OCI-LY3 (cell line): ENCODE data around the gene C10orf95.

Source experiments
- H2AFZ ChIP-seq: fragments of 200-600, 300-600 bp; shearing (Covaris generic); 2 replicates; pipeline ENCODE4 v1.6.0; 2014; ENCODE audit warnings: antibody characterized with exemption, low read depth, low read length
- H3K27ac ChIP-seq: fragments of 200-600, 300-600 bp; sonication (generic); 2 replicates; pipeline ENCODE4 v1.5.1; 2014; ENCODE audit warnings: mild to moderate bottlenecking, low read length, moderate library complexity, mixed read lengths
- H3K27me3 ChIP-seq: fragments of 200-600, 300-600 bp; sonication (generic); 2 replicates; pipeline ENCODE4 v1.6.1; 2014; ENCODE audit warnings: low read depth, low read length, mixed read lengths
- H3K36me3 ChIP-seq: fragments of 200-600, 300-600 bp; sonication (generic); replicated peaks from 2 replicates; pipeline ENCODE3; 2014; ENCODE audit warnings: low read depth, low read length, mixed read lengths
- H3K4me1 ChIP-seq: fragments of 300-600, 200-600 bp; sonication (generic); 2 replicates; pipeline ENCODE4 v1.6.1; 2014; ENCODE audit warnings: low read length, mixed read lengths
- H3K4me2 ChIP-seq: fragments of 200-600, 300-600 bp; sonication (generic); 2 replicates; pipeline ENCODE4 v1.6.1; 2014; ENCODE audit warnings: low read length, mixed read lengths
- H3K4me3 ChIP-seq: fragments of 300-600, 200-600 bp; sonication (generic); 2 replicates; pipeline ENCODE4 v1.5.1; 2014; ENCODE audit warnings: antibody characterized with exemption, mild to moderate bottlenecking, low read length, moderate library complexity
- H3K79me2 ChIP-seq: fragments of 300-600, 200-600 bp; shearing (Covaris generic); 2 replicates; pipeline ENCODE4 v1.6.1; 2014; ENCODE audit warnings: mild to moderate bottlenecking, low read length, mixed read lengths
- H3K9ac ChIP-seq: fragments of 300-600, 200-600 bp; shearing (Covaris generic); 2 replicates; pipeline ENCODE4 v1.6.0; 2014; ENCODE audit warnings: mild to moderate bottlenecking, low read length, moderate library complexity
- H3K9me3 ChIP-seq: fragments of 200-600, 300-600 bp; shearing (Covaris generic); 2 replicates; pipeline ENCODE4 v1.6.1; 2014; ENCODE audit warnings: low read length, mixed read lengths; ENCODE audit not compliant: insufficient read depth
- H4K20me1 ChIP-seq: fragments of 200-600, 300-600 bp; sonication (generic); 2 replicates; pipeline ENCODE4 v1.6.1; 2016; ENCODE audit warnings: low read length, mixed read lengths; ENCODE audit not compliant: insufficient read depth
- CTCF ChIP-seq: fragments of 200-600, 300-600 bp; sonication (generic); IDR thresholded peaks from 2 replicates; pipeline ENCODE4 v1.5.1; 2014; ENCODE audit warnings: antibody characterized with exemption, low read length, low read depth
- EZH2phosphoT487 ChIP-seq: fragments of 200-600 bp; shearing (Covaris generic); IDR thresholded peaks from 2 replicates; pipeline ENCODE4 v1.6.1; 2018; ENCODE audit warnings: antibody characterized with exemption, mixed run types, low read depth

Gene C10orf95

GRCh38 chr10:102465466-102465865 lies 14.1 kb upstream of the C10orf95 start:
- Histone ChIP-seq H3K4me3 (no peak overlapping the region), H3K4me2 (no peak overlapping the region), H2AFZ (no peak overlapping the region), H3K27ac (no peak overlapping the region), H3K9me3 (no peaks in the 10 kb centered on the region), H3K27me3 (no peaks in the 10 kb centered on the region), H3K36me3 (no peaks in the 10 kb centered on the region), H3K9ac (no peak overlapping the region), H4K20me1 (no peaks in the 10 kb centered on the region), H3K79me2 (peaks cover 20% of the 10 kb centered on the region), H3K4me1 (peaks cover 15% of the 10 kb centered on the region)
- no peak for TF ChIP-seq CTCF
- TF ChIP-seq EZH2phosphoT487 = no peak

- H3K27me3 ChIP-seq = no peaks in the 10 kb centered on the region
- no peak for TF ChIP-seq CTCF
- TF ChIP-seq EZH2phosphoT487 = no peak
- H3K79me2 ChIP-seq = peaks cover 20% of the 10 kb centered on the region
- no peaks in the 10 kb centered on the region for H3K9me3 ChIP-seq
- H3K4me2 ChIP-seq = no peak overlapping the region
- H3K36me3 ChIP-seq = no peaks in the 10 kb centered on the region
- peaks cover 15% of the 10 kb centered on the region for H3K4me1 ChIP-seq
- no peaks in the 10 kb centered on the region for H4K20me1 ChIP-seq
- H3K9ac ChIP-seq = no peak overlapping the region
- H2AFZ ChIP-seq = no peak overlapping the region
- no peak overlapping the region for H3K4me3 ChIP-seq
- no peak overlapping the region for H3K27ac ChIP-seq
Measured at GRCh38 chr10:102463983-102464382, 12.6 kb upstream of the C10orf95 start.

GRCh38 chr10:102462512-102463054 lies 11.2 kb upstream of the C10orf95 start:
- Histone ChIP-seq H3K79me2 (peaks cover 20% of the 10 kb centered on the region), H4K20me1 (no peaks in the 10 kb centered on the region)

More at GRCh38 chr10:102462512-102463054, 11.2 kb upstream of the C10orf95 start:
- H3K27me3 ChIP-seq = no peaks in the 10 kb centered on the region
- no peak overlapping the region for H2AFZ ChIP-seq
- H3K9me3 ChIP-seq = no peaks in the 10 kb centered on the region
- TF ChIP-seq CTCF = no peak
- TF ChIP-seq EZH2phosphoT487 = no peak
- H3K4me3 ChIP-seq = peak overlapping the region; percentile 92
- H3K27ac ChIP-seq = no peak overlapping the region
- peaks cover 15% of the 10 kb centered on the region for H3K4me1 ChIP-seq
- no peaks in the 10 kb centered on the region for H3K36me3 ChIP-seq
- no peak overlapping the region for H3K9ac ChIP-seq
- H3K4me2 ChIP-seq = peak overlapping the region; percentile 82
